HFF-Myc (cell line): ENCODE results near the gene UBE2L3.

Experiments used
- DNase-seq: peaks from one replicate; pipeline ENCODE4 v3.0.0-alpha.2; 2011; ENCODE audit warnings: low read depth; ENCODE audit errors: extremely low read depth
- H3K4me3 ChIP-seq: replicated peaks from 2 replicates; pipeline ENCODE4 v1.5.1; 2011; ENCODE audit warnings: low read depth, mild to moderate bottlenecking, control low read depth, low read length
- CTCF ChIP-seq: IDR thresholded peaks from 2 replicates; pipeline ENCODE4 v1.5.1; 2012; ENCODE audit warnings: mild to moderate bottlenecking, low read depth, low read length, control low read depth; ENCODE audit errors: missing control alignments

The UBE2L3 gene

DNA sequence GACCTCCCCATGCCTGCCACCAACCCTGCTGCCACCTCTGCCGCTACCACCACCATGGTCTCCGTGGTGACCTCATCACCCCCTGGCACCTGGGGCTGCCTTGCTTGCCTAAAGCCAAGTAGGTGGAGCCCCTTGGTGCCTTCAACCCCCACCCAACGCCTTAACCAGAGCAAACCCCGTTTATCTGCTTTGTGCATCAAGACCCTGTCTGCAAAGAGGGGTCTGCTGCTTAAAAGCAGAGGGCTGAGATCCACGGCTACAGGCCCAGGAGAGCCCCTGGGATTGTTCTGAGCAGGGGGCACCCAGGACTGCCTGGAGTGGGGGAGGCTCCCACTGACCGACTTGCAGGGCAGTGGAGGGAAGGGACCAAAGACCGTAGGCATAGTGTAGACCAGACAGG lies 93.4 kb downstream of the UBE2L3 start:
- no peak for DNase-seq
- no peak for TF ChIP-seq CTCF
- H3K4me3 ChIP-seq: no peak overlapping the region

- no peak for DNase-seq
- no peak overlapping the region for H3K4me3 ChIP-seq
- TF ChIP-seq CTCF: no peak
These were observed 94.5 kb downstream of the UBE2L3 start for GRCh38 chr22:21661991-21662390.

DNA sequence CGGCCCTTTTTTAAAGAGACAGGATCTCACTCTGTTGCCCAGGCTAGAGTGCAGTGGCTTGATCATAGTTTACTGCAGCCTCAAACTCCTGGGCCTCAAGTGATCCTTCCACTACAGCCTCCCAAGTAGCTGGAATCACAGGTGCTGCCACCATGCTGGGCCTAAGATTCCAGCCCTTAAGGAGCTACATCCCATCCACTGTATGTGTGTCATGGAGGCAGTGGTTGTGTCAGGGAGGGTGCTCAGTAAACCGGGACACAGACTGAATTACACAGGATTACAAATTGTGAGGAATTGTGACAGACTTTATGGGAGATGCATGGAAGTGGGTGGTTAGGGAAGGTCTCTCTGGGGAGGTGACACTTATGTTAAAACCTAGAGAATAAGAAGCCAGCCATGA lies 96.2 kb downstream of the UBE2L3 start:
- H3K4me3 ChIP-seq: no peak overlapping the region
- DNase-seq: no peak
- no peak for TF ChIP-seq CTCF

GRCh38 chr22:21665047-21665851 lies 97.7 kb downstream of the UBE2L3 start:
- no peak for DNase-seq
- no peak for TF ChIP-seq CTCF
- H3K4me3 ChIP-seq: peak overlapping the region; percentile 94

DNA sequence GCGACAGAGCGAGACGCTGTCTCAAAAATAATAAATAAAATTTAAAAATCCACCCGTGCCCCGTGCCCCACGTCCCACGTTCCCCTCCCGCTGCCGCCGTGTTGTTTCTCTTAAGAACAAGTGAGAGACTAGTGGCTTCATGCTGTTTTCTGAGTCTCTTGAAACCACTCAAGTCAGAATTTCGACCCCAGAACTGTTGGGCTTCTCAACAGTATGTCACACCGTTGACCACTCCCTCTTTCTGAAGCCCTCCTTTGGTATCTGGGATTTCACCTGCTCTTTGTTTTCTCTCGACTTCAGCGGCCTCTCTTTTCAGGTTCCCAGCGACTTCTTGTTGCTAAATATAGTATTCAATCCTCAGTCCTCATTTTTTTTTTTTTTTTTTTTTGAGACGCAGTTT lies 99.3 kb downstream of the UBE2L3 start:
- no peak for TF ChIP-seq CTCF
- peak overlapping the region; percentile 94 for H3K4me3 ChIP-seq
- DNase-seq: no peak

DNA sequence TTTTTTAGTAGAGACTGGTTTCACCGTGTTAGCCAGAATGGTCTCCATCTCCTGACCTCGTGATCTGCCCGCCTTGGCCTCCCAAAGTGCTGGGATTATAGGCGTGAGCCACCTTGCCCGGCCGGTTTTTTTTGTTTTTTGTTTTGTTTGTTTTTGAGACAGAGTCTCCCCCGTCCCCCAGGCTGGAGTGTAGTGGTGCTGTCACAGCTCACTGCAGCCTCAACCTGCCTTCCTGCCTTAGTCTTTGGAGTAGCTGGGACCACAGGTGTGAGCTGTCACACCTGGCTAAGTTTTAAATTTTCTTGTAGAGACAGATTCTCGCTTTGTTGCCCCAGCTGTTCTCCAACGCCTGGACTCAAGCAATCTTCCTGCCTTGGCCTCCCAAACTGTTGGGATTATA lies 101.5 kb downstream of the UBE2L3 start:
- DNase-seq: no peak
- no peak overlapping the region for H3K4me3 ChIP-seq
- no peak for TF ChIP-seq CTCF
